ENCODE results near the gene PAXX.
"Not testable (repeated sequence)": the region's sequence is repeated elsewhere in the genome, so short reads cannot be mapped to it uniquely, and the experiment has no call there.

Gene PAXX

DNA sequence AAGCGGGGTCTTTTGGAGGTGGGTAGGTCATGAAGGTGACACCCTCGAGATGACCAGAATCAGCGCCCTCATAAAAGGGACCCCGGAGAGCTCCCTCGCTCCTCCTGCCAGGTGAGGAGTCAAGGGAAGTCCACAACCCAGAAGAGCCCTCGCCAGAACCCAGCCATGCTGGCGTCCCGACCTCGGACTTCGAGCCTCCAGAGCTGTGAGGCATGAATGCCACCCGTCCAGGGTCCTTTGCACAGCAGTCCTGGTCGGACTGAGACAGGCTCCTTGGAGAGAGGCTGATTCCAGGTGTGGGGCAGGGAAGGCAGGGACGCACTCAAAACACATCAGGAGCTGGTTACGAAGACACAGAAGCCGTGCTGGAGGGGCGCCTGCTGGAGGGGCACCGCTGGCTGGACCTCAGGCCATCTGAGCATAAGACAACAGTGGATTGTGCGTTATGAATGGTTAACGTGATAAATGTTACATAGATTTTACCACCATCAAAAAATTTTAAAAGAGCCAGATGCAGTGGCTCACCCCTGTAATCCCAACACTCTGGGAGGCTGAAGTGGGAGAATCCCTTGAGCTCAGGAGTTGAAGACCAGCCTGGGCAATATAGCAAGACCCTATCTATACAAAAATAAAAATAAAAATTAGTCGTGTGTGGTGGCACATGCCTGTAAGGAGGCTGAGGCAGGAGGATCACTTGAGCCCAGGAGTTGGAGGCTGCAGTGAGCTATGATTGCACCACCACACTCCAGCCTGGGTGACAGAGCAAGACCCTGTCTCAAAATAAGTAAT is 9.8 kb downstream of the PAXX start:
- no peak for DNase-seq

DNA sequence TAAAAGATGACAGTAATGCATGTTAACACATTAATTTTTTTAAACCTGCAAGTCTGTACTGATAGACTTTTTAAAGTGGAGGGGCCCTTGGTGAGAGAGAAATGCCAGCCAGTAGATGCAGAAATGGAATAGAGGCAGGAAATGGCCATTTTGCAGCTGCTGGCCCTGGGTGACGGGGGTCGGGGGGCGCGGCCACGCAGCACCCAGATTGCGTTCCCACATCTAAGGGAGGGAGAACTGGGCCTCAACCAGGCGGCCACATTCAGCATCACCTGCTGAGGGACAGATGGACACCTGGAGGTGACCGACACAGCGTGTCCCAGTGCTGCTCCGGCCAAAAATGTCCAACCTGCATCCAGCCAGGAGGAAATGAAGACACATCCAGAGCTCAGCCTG is 10.4 kb downstream of the PAXX start:
- no peak for DNase-seq

DNA sequence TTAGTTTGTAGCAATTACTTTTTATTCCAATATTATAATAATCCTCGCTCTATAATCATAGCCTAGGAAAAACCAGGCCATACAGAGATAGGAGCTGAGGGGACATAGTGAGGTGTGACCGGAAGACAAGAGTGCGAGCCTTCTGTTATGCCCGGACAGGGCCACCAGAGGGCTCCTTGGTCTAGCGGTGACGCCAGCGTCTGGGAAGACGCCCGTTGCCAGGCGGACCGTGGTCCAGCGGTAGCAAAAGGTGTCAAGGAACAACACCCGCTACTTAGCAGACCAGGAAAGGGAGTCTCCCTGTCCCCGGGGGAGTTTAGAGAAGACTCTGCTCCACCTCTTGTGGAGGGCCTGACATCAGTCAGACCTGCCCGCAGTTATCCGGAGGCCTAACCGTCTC is 12.1 kb downstream of the PAXX start:
- not testable (repeated sequence) for DNase-seq

DNA sequence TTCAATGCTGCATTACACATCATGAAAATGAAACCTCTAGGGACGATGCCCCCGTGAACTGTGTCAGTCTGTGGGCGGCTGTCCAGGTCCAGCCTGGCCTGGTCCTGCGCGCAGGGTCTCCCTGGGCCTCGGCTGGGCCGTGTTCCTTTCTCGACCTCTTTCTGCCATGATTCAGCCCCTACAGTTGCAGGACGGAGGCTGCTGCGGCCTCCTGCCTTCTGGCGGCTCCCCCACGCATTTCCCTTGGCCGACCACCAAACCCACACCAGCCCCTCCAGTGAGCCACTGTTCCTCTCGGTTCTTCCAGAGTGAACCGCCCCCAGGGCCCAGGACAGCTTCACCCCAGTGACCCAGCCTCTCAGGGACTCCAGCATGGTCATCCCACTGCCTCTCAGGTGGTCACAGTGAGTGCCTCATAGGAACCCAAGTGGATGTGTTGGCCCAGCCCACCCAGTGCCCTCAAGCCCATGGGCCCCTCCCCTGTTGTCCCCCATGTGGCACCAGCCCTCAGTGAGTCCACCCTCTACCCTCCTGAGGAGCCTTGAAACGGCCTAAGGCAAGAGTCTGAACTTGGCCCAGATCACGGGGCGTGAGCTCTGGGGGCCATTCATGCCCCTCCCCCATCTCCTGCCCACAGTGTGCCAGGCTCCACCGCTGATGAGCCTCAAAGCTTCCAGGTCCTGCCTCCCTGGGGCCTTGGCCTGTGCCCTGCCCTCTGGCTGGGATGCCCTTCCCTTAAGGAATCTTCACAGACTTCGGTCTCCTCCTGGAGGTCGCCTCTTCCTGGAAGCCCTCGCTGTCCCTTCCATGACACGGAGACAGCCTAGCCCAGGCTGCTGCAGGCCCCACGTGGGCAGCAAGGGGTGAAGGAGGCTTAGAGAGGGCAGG is 14.1 kb downstream of the PAXX start:
- DNase-seq: no peak

DNA sequence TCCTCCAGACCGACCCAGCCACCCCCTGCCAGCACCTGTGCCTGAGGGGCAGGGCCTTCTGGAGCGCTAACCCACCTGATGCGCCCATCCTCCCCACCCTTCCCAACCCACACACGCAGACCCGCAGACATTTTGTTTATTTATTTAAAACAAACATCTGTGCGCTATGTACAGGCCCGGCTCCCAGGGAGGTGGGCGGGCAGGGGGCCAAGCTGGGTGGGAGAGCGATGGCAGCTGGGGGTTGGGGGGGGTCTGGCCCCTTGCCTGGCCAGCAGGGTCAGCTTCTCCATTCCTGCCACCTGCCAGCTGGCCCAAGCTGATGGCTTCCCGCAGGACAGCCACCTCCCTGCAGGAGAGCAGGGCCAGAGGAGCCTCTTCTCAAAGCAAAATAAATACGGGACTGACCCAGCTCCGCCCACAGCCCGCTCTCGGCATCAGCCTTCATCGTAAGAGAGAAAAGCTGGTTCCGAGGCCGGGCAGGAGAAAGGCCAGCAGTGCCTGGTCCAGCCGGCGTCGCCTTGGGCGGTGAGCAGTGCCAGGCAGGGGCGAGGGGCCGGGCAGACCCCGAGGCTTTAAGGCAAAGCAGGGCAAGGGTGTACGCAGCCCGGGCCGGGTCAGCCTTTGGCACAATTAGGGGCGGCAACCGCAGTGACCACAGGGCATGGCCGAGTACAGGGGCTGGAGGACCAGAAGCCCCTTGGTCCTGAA is 15.0 kb downstream of the PAXX start:
- no peak for DNase-seq

DNA sequence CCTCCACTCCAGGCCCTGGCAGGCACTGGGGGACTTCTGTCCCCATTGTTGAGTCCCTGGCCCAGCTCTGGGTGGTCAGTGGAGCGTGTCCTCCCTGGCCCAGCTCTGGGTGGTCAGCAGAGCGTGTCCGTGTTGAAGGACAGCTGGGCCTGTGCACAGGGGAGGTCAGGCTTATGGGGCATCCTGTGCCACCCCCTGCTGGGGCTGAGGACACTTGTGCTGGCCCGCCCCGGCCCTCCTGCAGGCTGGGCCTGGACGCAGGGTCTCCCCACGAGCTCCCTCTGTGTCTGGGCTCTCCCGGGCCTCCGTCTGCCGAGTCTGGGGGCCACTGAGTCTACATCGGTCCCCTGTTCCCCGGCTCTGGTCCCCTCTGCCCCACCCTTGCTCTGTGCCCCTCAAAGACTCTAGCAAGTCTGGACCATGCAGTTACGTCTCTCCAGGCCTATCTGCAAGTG is 15.6 kb downstream of the PAXX start:
- no peak for DNase-seq

DNA sequence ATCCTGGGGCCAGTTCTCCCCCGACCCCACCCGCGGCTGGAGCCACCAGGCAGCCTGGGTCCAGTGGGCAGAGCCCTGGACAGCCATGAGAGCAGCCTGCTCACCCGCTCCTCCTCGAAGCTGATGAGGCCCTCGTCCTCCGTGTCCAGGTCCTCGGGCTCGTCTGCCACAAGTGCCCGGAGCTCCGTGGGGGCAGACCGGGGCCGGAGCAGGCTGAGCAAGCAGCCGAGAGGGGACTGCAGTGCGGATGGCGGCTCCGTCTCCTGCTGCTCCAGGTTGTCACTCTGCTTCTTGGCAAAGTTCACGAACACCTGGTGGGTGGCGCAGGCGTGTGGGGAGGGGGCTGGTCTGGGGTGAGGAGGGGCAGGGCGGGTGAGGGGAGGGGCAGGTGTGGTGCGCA is 16.1 kb downstream of the PAXX start:
- DNase-seq: no peak

DNA sequence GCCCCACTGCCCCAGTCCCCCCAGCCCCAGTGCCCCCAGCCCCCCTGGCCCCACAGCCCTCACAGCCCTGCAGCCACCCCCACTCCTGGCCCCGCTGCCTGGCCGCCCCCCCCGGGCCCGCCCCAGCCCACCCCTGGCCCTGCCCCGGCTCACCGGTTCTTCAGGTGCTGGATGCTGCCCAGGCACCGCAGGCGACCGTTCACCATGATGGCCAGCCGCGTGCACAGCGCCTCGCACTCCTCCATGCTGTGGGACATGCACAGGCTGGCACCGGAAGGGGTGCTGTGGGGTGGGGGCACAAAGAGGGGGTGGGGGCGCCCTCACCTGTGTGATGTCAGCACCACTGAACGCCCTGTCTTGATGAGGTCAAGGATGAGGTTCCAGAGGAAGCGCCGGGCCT is 17.0 kb downstream of the PAXX start:
- no peak for DNase-seq

DNA sequence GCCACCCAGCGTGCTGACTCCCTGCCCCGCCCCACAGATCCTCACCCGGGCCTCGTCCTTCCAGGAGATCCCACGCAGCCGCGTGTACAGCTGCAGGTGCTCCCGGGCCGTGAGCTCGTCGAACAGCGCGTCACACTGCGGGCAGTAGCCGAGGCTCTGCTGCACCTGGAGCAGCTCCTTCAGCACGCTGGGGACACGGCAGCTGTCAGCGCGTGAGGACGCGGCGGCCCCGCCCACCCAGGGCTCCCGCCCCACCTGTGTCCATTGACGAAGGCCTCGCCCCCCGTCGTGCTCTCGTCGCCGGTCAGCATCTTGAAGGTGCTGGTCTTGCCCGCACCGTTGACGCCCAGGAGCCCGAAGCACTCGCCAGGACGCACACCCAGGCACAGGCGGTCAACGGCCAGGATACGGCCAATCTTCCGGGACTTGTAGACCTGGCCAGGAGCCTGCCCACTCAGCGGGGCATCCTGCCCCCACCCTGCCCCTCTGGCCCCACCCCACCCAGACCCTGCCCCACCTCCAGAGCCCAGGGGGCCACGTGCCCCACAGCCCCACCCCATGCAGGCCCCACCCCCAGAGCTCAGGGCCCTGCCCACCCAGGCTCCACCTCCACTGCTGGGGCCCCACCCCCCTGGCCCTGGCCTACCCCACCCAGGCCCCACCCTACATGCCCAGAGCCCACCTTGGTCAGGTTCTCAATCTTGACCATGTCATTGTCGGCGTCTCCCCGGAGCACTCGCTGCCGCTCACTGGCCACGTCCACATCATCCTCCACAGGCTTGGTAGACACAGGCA is 17.9 kb downstream of the PAXX start:
- no peak for DNase-seq

DNA sequence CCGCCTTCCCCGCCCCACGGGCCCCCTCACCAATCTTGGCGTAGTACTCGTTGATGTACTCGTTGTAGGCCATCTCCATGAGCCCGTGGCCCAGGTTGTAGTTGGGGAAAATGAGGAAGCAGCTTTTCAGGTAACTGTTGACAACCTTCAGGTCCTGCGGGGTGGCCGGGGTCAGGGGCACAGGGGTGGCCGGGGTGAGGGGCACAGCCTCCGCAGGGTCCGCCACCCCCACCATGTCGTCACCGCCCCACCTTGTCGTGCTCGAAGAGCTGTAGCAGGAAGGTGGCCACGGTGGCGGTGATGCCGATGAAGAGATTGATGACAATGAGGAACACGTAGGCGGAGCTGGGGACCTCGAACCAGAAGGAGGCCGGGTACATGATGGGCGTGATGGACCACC is 18.9 kb downstream of the PAXX start:
- no peak for DNase-seq

DNA sequence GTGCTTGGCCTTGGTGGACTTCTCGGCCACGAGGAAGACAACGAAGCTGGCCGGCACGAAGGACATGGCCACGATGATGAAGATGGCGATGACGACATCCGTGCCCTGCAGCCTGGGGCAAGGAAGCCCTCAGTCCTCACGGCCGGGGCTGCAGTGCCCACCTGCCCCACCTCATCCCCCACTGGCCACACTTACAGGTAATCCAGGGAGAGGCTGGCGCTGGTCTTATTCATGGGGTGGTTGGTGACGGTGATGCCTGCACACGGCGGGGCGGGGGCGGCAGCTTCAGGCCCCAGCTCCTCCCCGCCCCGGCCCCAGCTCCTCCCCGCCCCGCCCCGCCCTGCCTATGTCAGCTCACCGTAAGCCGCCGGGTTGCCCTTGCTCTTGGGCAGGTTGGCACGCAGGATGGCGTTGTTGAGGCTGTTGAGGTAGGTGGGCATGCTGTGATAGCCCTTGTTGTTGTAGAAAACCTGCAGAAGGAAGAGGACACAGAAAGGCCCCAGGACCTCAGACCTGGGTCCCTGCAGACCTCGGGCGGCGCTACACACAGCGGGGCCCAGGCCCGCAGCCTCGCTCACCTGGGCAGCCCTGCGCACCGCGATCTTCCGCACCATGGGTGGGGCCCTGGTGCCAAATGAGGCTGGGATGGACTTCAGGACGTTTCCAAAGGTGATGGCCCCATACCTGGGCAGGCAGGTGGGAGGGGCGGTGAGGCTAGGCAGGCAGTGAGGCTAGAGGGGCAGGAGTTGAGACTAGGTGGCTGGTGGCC is 19.9 kb downstream of the PAXX start:
- DNase-seq: no peak

DNA sequence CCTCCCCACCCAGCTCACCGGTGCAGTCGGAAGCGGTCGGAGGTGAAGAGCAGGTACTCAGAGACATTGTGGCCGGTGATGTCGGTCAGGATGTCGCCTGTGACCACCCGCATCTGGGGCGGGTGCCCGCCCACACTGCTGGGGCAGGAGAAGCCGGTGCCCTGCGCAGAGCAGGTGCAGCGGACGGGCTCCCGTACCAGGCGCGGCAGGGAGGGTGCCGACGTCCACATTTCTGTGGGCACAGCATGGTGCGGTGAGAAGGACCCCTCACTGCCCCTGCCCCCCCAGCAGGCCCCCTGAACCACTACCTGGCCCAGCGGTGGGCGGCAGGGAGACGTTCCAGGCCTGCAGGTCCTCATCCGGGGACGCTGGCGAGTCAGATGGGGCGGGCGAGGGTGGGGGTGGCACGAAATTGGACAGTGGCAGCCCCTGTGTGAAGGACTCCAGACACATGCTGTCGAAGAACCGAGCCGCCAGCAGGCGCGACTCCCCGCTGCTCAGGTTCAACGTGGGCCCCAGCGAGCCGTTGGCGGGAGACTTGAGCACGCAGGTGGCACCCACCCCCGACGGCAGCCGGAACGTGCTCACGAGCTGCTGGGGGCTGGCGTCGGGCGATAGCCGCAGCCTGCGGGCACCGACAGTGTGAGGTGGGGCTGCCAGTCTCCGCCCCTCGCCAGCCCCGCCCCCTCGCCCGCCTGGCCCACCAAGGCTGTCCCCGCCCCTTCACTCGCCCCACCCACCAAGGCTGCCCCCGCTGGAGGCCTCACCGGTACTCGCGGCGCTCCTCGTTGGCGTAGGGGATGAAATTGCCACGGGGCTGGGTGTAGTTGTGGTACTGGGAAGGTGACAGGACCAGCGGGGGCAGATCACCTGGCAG is 20.7 kb downstream of the PAXX start:
- no peak for DNase-seq

DNA sequence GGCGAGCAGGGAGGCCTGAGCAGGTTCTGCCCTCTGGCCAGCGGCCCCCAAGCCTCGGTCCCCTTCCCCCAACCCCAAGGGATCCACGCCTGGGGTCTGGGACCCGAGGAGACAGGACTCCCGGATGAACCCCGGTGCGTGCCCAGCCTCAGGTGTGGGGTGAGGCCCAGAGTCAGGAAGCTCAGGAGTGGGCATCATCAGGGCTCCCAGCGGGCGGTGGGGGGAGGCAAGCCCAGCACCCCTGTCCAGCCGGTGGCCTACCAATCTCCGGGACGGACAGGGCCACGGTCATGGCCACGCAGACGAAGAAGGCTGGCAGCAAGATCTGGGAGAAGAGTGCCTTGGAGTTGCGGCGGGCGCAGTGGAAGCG is 21.3 kb downstream of the PAXX start:
- no peak for DNase-seq

DNA sequence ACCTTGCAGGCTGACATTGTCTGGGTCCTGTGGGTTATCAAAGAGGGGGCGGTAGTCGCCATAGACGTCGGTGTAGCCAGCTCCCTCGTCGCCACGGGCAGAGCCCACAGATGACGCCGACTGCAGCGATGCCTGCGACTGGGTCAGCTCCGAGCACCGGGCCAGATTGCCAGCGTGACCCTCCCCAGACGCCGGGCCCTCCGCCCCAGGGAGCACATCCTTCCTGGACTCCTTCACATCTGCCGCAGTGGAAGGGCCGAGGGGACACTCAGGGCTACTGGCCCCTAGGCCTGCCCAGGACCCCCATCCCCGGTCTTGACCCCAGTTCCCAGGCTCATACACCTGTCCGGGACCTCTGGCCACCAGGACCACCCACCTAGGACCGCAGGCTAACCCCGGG is 21.9 kb downstream of the PAXX start:
- no peak for DNase-seq

DNA sequence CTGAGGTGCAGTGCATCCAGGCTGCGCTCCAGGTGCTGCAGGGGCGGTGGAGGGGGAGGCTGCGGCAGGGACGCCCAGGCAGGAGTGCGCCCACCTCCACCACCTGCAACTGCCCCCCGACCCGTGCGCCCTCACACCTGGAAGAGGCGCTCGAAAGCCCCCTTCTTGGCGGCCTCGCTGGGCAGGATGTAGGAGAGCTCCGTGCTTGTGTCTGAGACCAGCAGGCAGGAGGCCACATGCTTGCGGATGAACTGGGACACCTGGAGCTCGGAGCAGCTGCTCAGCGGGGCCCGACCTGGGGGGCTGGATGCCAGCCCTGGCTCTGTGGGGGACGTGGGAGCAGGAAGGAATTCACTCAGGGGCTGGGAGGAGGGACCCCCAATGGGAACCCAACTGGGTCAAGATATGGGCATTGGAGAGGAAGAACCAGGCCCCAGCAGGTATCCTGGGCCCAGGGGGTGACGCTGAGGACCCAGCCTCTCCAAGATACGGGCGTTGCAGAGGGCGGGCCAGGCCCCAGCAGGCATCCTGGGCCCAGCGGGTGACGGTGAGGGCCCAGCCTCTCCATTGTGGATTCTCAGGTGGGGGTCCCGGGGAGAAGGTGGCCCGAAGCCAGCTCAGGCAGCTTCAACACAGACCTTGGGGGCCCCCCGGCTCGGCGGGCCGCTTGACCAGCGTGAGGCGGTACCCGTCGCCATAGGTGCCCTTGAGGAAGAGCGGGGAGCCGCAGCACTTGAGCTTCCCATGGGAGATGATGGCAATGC is 22.7 kb downstream of the PAXX start:
- DNase-seq: no peak

DNA sequence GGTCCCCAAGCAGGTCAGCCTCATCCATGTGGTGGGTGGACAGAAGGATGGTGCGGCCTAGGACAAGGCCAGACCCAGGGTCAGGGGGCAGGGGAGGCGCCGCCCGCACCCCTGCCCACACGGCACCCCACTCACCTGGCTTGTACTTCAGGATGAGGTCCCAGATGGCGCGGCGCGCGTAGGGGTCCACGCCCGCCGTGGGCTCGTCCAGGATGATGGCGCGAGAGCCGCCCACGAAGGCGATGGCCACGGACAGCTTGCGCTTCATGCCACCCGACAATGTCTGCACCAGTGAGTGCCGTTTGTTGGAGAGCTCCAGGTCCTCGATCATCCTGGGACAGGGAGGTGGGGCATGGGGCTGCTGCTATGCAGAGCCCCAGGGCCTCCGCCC is 23.3 kb downstream of the PAXX start:
- DNase-seq: no peak

DNA sequence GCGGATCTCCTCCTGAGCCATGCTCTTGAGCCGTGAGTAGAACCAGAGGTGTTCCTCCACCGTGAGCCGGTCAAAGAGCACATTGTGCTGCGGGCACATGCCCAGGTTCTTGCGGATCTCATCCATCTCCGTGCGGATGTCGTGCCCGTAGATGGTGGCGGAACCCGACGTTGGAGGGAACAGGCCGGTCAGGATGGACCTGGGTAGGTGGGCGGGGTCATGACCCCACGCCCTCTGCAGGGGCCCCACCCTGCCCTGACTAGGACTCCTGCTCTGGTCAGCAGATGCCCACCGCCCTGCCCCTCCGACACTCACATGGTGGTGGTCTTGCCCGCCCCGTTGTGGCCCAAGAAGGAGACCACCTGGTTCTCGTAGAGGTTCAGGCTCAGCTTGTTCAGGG is 23.8 kb downstream of the PAXX start:
- no peak for DNase-seq

DNA sequence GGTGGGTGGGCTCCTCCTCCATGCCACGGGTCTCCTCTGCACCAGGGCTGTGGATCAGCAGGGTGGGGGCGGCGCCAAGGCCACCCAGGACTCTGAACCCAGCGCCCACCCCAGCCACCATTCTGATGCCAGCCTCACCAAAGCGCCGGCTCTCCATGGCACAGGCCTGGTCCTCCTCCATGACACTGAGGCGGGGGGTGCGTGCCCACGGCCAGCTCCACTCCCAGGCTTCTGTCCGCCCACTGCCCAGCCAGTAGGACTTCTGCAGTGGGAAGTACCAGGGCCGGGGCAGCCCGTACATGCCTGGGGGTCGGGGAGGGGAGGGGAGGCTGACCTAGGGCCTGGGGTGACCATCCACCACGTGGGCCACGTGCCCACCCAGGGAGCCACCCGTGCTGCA is 24.2 kb downstream of the PAXX start:
- no peak for DNase-seq

DNA sequence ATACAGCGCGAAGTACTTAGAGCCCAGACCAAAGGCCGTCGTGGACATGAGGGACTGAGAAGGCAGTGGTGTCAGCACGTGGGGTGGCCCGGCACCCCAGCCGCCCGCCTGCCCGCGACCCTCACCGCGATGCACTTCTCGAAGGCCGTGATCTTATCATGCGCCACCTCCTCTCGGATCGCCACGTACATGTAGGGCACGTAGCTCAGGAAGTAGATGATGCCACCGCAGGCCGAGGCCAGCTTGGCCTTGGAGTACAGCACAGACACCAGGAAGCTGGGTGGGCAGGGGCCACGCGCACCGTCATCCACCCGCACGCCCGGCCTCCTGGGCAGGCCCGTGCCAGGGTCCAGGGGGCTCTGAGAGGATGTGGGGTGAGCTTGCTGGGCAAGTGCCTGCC is 24.8 kb downstream of the PAXX start:
- no peak for DNase-seq

All from right kidney (tissue), 1 donor.